Superior temporal gyrus (tissue), 1 donor: ENCODE data around the gene C6orf15.
A peak's percentile ranks its signal among the peaks of the same experiment; 100 is the strongest.

Experiments used
- DNase-seq: peaks from one replicate; pipeline ENCODE4 v3.0.0-alpha.2; 2016; ENCODE audit errors: extremely low spot score

Gene C6orf15

GRCh38 chr6:31112478-31112877 lies at the start of gene C6orf15:
Gene C6orf15 (minus strand): TSS chr6:31112575. CDS start chr6:31112555, 20 bp downstream.
- DNase-seq, result no peak

GRCh38 chr6:31161216-31162126 lies 49.1 kb upstream of the C6orf15 start:
- DNase-seq, result no peak

- no peak for DNase-seq
These were observed 46.8 kb upstream of the C6orf15 start for GRCh38 chr6:31158863-31159855.

- DNase-seq, result peak; percentile 97
These were observed 45.9 kb upstream of the C6orf15 start, which contains the start of gene TCF19 for GRCh38 chr6:31158140-31158862. Gene TCF19 (plus strand): TSS chr6:31158589. CDS start chr6:31159470, 881 bp downstream.

- DNase-seq, result no peak
These were observed 45.3 kb upstream of the C6orf15 start, which contains the start of gene CCHCR1 for GRCh38 chr6:31157513-31158139. Gene CCHCR1 (minus strand): TSS chr6:31157802. CDS start chr6:31157600, 202 bp downstream.

GRCh38 chr6:31156641-31157040 lies 44.3 kb upstream of the C6orf15 start:
- no peak for DNase-seq

GRCh38 chr6:31154436-31154835 lies 42.1 kb upstream of the C6orf15 start:
- no peak for DNase-seq

GRCh38 chr6:31152781-31153180 lies 40.4 kb upstream of the C6orf15 start:
- DNase-seq, result no peak

- no peak for DNase-seq
These were observed 37.6 kb upstream of the C6orf15 start for GRCh38 chr6:31149827-31150447.

GRCh38 chr6:31145386-31145785 lies 33.0 kb upstream of the C6orf15 start:
- no peak for DNase-seq

GRCh38 chr6:31144970-31145340 lies 32.6 kb upstream of the C6orf15 start:
- DNase-seq, result no peak

GRCh38 chr6:31144296-31144969 lies 32.1 kb upstream of the C6orf15 start:
- no peak for DNase-seq

- DNase-seq, result no peak
These were observed 30.8 kb upstream of the C6orf15 start for GRCh38 chr6:31143148-31143547.

- no peak for DNase-seq
These were observed 30.0 kb upstream of the C6orf15 start for GRCh38 chr6:31142361-31142761.

GRCh38 chr6:31140643-31141042 lies 28.3 kb upstream of the C6orf15 start:
- no peak for DNase-seq

- DNase-seq, result no peak
These were observed 27.2 kb upstream of the C6orf15 start for GRCh38 chr6:31139599-31139998.

GRCh38 chr6:31138982-31139381 lies 26.6 kb upstream of the C6orf15 start, which contains the start of gene PSORS1C2:
Gene PSORS1C2 (minus strand): TSS chr6:31139066. CDS start chr6:31139026, 40 bp downstream.
- DNase-seq, result no peak

- DNase-seq, result no peak
These were observed 23.3 kb upstream of the C6orf15 start for GRCh38 chr6:31135710-31136109.

- DNase-seq, result no peak
These were observed 20.4 kb upstream of the C6orf15 start for GRCh38 chr6:31132806-31133205.

GRCh38 chr6:31131595-31131994 lies 19.2 kb upstream of the C6orf15 start:
- no peak for DNase-seq
